ENCODE measurements around the gene RHPN2.
A peak's percentile ranks its signal among the peaks of the same experiment; 100 is the strongest.
"Not testable (repeated sequence)": the region's sequence is repeated elsewhere in the genome, so short reads cannot be mapped to it uniquely, and the experiment has no call there.

The RHPN2 gene

GRCh38 chr19:33066543-33066942 is 1.9 kb upstream of the RHPN2 start:
- no peak for DNase-seq (ENCODE audit: low read depth in 2 of 2)

- peak; percentile 5 to 18 for DNase-seq (ENCODE audit: low read depth in 2 of 2)
Observed at GRCh38 chr19:33064458-33064791, 263 bp downstream of the RHPN2 start.

GRCh38 chr19:33063753-33064457 is 783 bp downstream of the RHPN2 start:
- DNase-seq (ENCODE audit: low read depth in 2 of 2): no peak

- no peak for DNase-seq (ENCODE audit: low read depth in 2 of 2)
Observed at GRCh38 chr19:33063356-33063752, 1.3 kb downstream of the RHPN2 start.

- no peak for DNase-seq (ENCODE audit: low read depth in 2 of 2)
Observed at GRCh38 chr19:33062902-33063301, 1.8 kb downstream of the RHPN2 start.

- no peak for DNase-seq (ENCODE audit: low read depth in 2 of 2)
Observed at GRCh38 chr19:33060586-33060985, 4.1 kb downstream of the RHPN2 start.

GRCh38 chr19:33055718-33056117 is 9.0 kb downstream of the RHPN2 start:
- DNase-seq (ENCODE audit: low read depth in 2 of 2): no peak

GRCh38 chr19:33054623-33055022 is 10.1 kb downstream of the RHPN2 start:
- DNase-seq (ENCODE audit: low read depth in 2 of 2): no peak

- DNase-seq (ENCODE audit: low read depth in 2 of 2): no peak
Observed at GRCh38 chr19:33052352-33052972, 12.2 kb downstream of the RHPN2 start.

- DNase-seq (ENCODE audit: low read depth in 2 of 2): no peak
Observed at GRCh38 chr19:33050110-33050509, 14.6 kb downstream of the RHPN2 start.

- no peak for DNase-seq (ENCODE audit: low read depth in 2 of 2)
Observed at GRCh38 chr19:33048806-33049676, 15.6 kb downstream of the RHPN2 start.

GRCh38 chr19:33047422-33047821 is 17.3 kb downstream of the RHPN2 start:
- no peak for DNase-seq (ENCODE audit: low read depth in 2 of 2)

- DNase-seq (ENCODE audit: low read depth in 2 of 2): not testable (repeated sequence)
Observed at GRCh38 chr19:33041828-33042160, 22.9 kb downstream of the RHPN2 start.

- no peak for DNase-seq (ENCODE audit: low read depth in 2 of 2)
Observed at GRCh38 chr19:33040994-33041827, 23.5 kb downstream of the RHPN2 start.

- DNase-seq (ENCODE audit: low read depth in 2 of 2): no peak
Observed at GRCh38 chr19:33039815-33040214, 24.9 kb downstream of the RHPN2 start.

GRCh38 chr19:33039108-33039599 is 25.5 kb downstream of the RHPN2 start:
- no peak for DNase-seq (ENCODE audit: low read depth in 2 of 2)

- not testable (repeated sequence) for DNase-seq (ENCODE audit: low read depth in 2 of 2)
Observed at GRCh38 chr19:33037168-33038025, 27.3 kb downstream of the RHPN2 start.

GRCh38 chr19:33036370-33037167 is 28.1 kb downstream of the RHPN2 start:
- DNase-seq (ENCODE audit: low read depth in 2 of 2): not testable (repeated sequence)

- no peak for DNase-seq (ENCODE audit: low read depth in 2 of 2)
Observed at GRCh38 chr19:33035461-33035860, 29.2 kb downstream of the RHPN2 start.

GRCh38 chr19:33032218-33032781 is 32.4 kb downstream of the RHPN2 start:
- no peak for DNase-seq (ENCODE audit: low read depth in 2 of 2)
